GM12878 (cell line): ENCODE results near the gene MTR. TPM values are rescaled to one million over a fixed set of nuclear protein-coding genes. Genes with fewer than 3 reads are reported as not detected.

ENCODE experiments used
- CEBPZ ChIP-seq: fragments of 150-350 bp; IDR thresholded peaks from 2 replicates; pipeline ENCODE4 v1.6.1; 2016; ENCODE audit warnings: low read depth, low read length
- NR2C2 ChIP-seq: IDR thresholded peaks from 2 replicates; pipeline ENCODE4 v1.6.1; 2011; ENCODE audit warnings: borderline replicate concordance, low read depth; ENCODE audit not compliant: control insufficient read depth, insufficient read length
- ZNF687 ChIP-seq: fragments of 450-650 bp; IDR thresholded peaks from 2 replicates; pipeline ENCODE4 v1.6.1; 2017; ENCODE audit warnings: mild to moderate bottlenecking, moderate library complexity
- polyA plus RNA-seq, 11 experiments: library from polyadenylated mRNA; depleted of rRNA in 4 of 11; unstranded in 6 of 11; stranded (reverse) in 5 of 11; fragments of >200 nt; fragmentation: Nextera tagmentation in 4 of 11; fragmentation: Illumina TruSeq in 1 of 11; extraction: Ambion mirVana in 4 of 11; extraction: Trizol in 1 of 11; gene quantifications; 1 replicate in 1 of 11; 2 replicates in 10 of 11; pipeline versions ENCODE4 v1.2.1 to v1.2.3, GENCODE V29; 2011 to 2016; ENCODE audit warnings: inconsistent platforms in 2 of 11, missing spikeins in 2 of 11, low read depth in 1 of 11
- total RNA-seq, 4 experiments: library from RNA; depleted of rRNA in 3 of 4; stranded (reverse); fragments of >200 nt in 3 of 4; fragmentation: Illumina TruSeq in 1 of 4; extraction: Trizol in 1 of 4; gene quantifications; 2 replicates each; pipeline versions ENCODE4 v1.2.1 to v1.2.3, GENCODE V29; 2013 to 2021

MTR gene
- total and polyA plus RNA-seq, 10 of the 15 experiments (the other 5 are each of a cell fraction or from before 2014, with no cell fraction given) = 2.4 to 38.7 (median 16.5) TPM

- TF ChIP-seq CEBPZ = no peak
- TF ChIP-seq ZNF687 = no peak
- no peak for TF ChIP-seq NR2C2
Measured at GRCh38 chr1:236850077-236850979, 55.2 kb downstream of the MTR start (continued).
